GM08714 (cell line): ENCODE measurements around the gene ZFHX3.

Experiments
- H3K4me3 ChIP-seq: fragments of 200-500 bp; sonication (Bioruptor generic); 2 replicates; pipeline ENCODE4 v1.5.1; 2014; ENCODE audit warnings: mild to moderate bottlenecking, low read length, inconsistent platforms
- ZNF274 ChIP-seq: IDR thresholded peaks from 2 replicates; pipeline ENCODE4 v1.6.1; 2012; ENCODE audit warnings: mild to moderate bottlenecking, low read depth, low read length

The ZFHX3 gene

GRCh38 chr16:72814226-72814625, 233.7 kb downstream of the ZFHX3 start:
- H3K4me3 ChIP-seq = no peak overlapping the region
- TF ChIP-seq ZNF274 = no peak

GRCh38 chr16:72812672-72813071, 235.3 kb downstream of the ZFHX3 start:
- H3K4me3 ChIP-seq = no peak overlapping the region
- TF ChIP-seq ZNF274 = no peak

GRCh38 chr16:72811876-72812275, 236.1 kb downstream of the ZFHX3 start:
- H3K4me3 ChIP-seq = no peak overlapping the region
- TF ChIP-seq ZNF274 = no peak

GRCh38 chr16:72811188-72811720, 236.7 kb downstream of the ZFHX3 start:
- no peak overlapping the region for H3K4me3 ChIP-seq
- TF ChIP-seq ZNF274 = no peak

- no peak for TF ChIP-seq ZNF274
These were observed 237.4 kb downstream of the ZFHX3 start for GRCh38 chr16:72810480-72810879.

GRCh38 chr16:72809446-72809845, 238.5 kb downstream of the ZFHX3 start:
- no peak overlapping the region for H3K4me3 ChIP-seq
- TF ChIP-seq ZNF274 = no peak

More at GRCh38 chr16:72810480-72810879, 237.4 kb downstream of the ZFHX3 start:
- no peak overlapping the region for H3K4me3 ChIP-seq

GRCh38 chr16:72808754-72809153, 239.2 kb downstream of the ZFHX3 start:
- H3K4me3 ChIP-seq = no peak overlapping the region
- no peak for TF ChIP-seq ZNF274

- no peak overlapping the region for H3K4me3 ChIP-seq
- no peak for TF ChIP-seq ZNF274
These were observed 240.7 kb downstream of the ZFHX3 start for GRCh38 chr16:72807245-72807644.

GRCh38 chr16:72805486-72805885, 242.4 kb downstream of the ZFHX3 start:
- no peak overlapping the region for H3K4me3 ChIP-seq
- TF ChIP-seq ZNF274 = no peak

- TF ChIP-seq ZNF274 = no peak
- H3K4me3 ChIP-seq = no peak overlapping the region
These were observed 247.3 kb downstream of the ZFHX3 start for GRCh38 chr16:72800524-72801161.

GRCh38 chr16:72798264-72798663, 249.7 kb downstream of the ZFHX3 start:
- no peak for TF ChIP-seq ZNF274
- H3K4me3 ChIP-seq = no peak overlapping the region

GRCh38 chr16:72797621-72798020, 250.3 kb downstream of the ZFHX3 start:
- no peak for TF ChIP-seq ZNF274

GRCh38 chr16:72796222-72796621, 251.7 kb downstream of the ZFHX3 start:
- H3K4me3 ChIP-seq = no peak overlapping the region
- no peak for TF ChIP-seq ZNF274

More at GRCh38 chr16:72797621-72798020, 250.3 kb downstream of the ZFHX3 start:
- H3K4me3 ChIP-seq = no peak overlapping the region

GRCh38 chr16:72794986-72795385, 252.9 kb downstream of the ZFHX3 start:
- no peak overlapping the region for H3K4me3 ChIP-seq
- no peak for TF ChIP-seq ZNF274

- no peak overlapping the region for H3K4me3 ChIP-seq
- TF ChIP-seq ZNF274 = no peak
These were observed 253.6 kb downstream of the ZFHX3 start for GRCh38 chr16:72794319-72794718.

- no peak overlapping the region for H3K4me3 ChIP-seq
- TF ChIP-seq ZNF274 = no peak
These were observed 254.2 kb downstream of the ZFHX3 start for GRCh38 chr16:72793716-72794115.
